ENCODE results near the gene PLA2G12B.
A peak's percentile ranks its signal among the peaks of the same experiment; 100 is the strongest.
"Not testable (repeated sequence)": the region's sequence is repeated elsewhere in the genome, so short reads cannot be mapped to it uniquely, and the experiment has no call there.

PLA2G12B gene

GRCh38 chr10:72935361-72935760, 19.2 kb downstream of the PLA2G12B start:
- DNase-seq (ENCODE audit: low read depth) = peak; percentile 18

DNA sequence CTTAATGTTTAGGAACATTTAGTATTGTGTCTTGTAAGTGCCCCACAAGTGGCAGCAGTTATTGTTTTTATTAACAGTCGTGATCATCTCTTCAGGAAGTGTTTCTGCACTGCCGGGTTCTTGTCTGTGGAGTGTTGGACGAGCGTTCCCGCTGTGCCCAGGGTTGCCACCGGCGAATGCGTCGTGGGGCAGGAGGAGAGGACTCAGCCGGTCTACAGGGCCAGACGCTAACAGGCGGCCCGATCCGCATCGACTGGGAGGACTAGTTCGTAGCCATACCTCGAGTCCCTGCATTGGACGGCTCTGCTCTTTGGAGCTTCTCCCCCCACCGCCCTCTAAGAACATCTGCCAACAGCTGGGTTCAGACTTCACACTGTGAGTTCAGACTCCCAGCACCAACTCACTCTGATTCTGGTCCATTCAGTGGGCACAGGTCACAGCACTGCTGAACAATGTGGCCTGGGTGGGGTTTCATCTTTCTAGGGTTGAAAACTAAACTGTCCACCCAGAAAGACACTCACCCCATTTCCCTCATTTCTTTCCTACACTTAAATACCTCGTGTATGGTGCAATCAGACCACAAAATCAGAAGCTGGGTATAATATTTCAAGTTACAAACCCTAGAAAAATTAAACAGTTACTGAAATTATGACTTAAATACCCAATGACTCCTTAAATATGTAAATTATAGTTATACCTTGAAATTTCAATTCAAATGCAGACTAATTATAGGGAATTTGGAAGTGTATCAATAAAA, 22.2 kb downstream of the PLA2G12B start:
- DNase-seq (ENCODE audit: low read depth) = peak; percentile 5

- no peak for DNase-seq (ENCODE audit: low read depth)
These were observed 24.3 kb downstream of the PLA2G12B start for GRCh38 chr10:72930276-72930675.

- no peak for DNase-seq (ENCODE audit: low read depth)
These were observed 25.8 kb downstream of the PLA2G12B start for GRCh38 chr10:72928798-72929197.

DNA sequence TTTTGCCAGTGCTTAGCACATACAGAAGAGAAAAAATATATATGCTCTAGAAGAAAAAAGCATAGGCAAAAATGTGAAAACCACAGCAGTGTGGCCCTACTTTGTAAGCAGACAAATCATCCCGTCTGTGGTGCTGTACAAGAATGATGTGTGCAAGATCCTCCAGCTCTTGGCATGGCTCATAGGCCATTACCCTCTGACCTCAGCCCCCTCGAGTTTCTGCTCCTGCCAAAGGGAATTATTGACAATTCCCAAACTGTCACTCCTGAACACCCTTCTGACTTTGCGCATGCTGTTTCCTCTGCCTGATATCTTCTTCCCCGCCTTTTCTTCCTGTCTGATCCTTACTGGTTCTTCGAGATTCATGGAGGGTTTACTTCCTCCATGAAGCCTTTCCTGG, 27.1 kb downstream of the PLA2G12B start:
- no peak for DNase-seq (ENCODE audit: low read depth)

- no peak for DNase-seq (ENCODE audit: low read depth)
These were observed 28.6 kb downstream of the PLA2G12B start for GRCh38 chr10:72925951-72926465.

GRCh38 chr10:72924351-72924750, 30.3 kb downstream of the PLA2G12B start:
- DNase-seq (ENCODE audit: low read depth) = no peak

- not testable (repeated sequence) for DNase-seq (ENCODE audit: low read depth)
These were observed 33.4 kb downstream of the PLA2G12B start for GRCh38 chr10:72921147-72921683.

DNA sequence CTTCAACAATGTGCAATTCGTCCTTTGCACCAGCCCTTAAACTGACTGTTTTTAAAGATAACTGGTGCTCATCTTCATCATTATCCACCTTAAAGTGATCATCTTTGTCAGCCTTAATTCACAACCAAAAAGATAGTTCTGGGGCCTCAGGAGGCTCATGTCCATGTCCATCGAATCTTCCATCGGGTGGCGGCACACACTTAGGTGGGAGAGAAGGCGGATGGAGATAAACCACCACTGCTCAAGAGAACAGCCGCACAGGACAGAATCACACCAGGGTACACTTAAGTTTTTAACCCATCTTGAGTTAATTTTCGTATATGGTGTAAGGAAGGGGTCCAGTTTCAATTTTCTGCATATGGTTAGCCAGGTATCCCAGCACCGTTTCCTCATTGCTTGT, 36.3 kb downstream of the PLA2G12B start:
- no peak for DNase-seq (ENCODE audit: low read depth)

GRCh38 chr10:72917803-72918332, 36.7 kb downstream of the PLA2G12B start:
- not testable (repeated sequence) for DNase-seq (ENCODE audit: low read depth)

DNA sequence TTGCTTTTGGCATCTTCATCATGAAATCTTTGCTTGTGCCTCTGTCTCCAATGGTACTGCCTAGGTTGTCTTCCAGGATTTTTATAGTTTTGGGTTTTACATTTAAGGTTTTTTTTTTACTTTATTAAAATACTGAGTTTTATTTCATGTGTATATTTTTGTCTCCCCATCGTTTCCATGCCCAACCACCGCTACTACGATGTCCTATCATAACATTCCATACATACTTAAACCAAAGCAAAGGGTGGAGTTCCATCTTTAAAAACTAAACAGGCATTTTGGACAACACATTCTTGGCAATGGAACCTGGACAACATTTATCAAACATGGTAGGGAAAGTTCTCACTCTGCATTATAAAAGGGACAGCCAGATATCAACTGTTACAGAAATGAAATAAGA, 37.4 kb downstream of the PLA2G12B start:
- DNase-seq (ENCODE audit: low read depth) = not testable (repeated sequence)

GRCh38 chr10:72913287-72913686, 41.3 kb downstream of the PLA2G12B start:
- no peak for DNase-seq (ENCODE audit: low read depth)

DNA sequence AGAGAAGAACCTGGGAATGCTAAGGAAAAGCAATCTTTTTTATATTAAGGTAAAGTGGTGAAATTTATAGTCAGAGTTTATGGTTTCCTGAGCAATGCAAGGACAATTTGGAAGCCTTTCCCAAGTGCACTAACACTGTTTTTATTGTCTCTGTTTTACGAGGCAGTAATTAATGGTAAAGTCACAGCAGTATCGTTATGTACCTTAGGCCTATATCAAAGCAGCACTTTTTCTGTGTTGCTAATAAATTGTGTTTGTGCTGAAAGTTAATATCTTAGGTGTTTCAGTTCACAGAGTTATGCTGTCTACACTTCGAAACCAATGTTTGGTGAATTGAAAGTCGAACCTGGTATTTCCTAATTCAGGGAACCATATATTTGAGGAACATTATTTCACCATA, 41.9 kb downstream of the PLA2G12B start:
- no peak for DNase-seq (ENCODE audit: low read depth)

GRCh38 chr10:72911758-72912157, 42.8 kb downstream of the PLA2G12B start:
- no peak for DNase-seq (ENCODE audit: low read depth)

GRCh38 chr10:72910705-72911104, 43.9 kb downstream of the PLA2G12B start:
- DNase-seq (ENCODE audit: low read depth) = no peak

GRCh38 chr10:72906446-72906845, 48.2 kb downstream of the PLA2G12B start:
- no peak for DNase-seq (ENCODE audit: low read depth)

DNA sequence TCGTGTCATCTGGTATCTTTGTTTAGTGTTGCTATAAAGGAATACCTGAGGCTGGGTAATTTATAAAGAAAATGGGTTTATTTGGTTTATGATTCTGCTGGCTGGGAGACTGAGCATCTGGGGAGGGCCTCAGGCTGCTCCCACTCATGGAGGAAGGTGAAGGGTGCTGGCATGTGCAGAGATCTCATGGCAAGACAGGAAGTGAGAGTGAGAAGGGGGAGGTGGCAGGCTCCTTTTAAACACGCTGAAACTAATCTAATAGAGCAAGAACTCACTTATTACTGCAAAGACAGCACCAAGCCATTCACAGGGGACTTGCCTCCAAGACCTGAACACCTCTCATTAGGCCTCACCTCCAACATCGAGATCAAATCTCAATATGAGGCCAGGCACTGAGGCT, 49.8 kb downstream of the PLA2G12B start:
- DNase-seq (ENCODE audit: low read depth) = no peak

GRCh38 chr10:72903941-72904446, 50.6 kb downstream of the PLA2G12B start:
- DNase-seq (ENCODE audit: low read depth) = not testable (repeated sequence)

- no peak for DNase-seq (ENCODE audit: low read depth)
These were observed 55.1 kb downstream of the PLA2G12B start for GRCh38 chr10:72899545-72899944.

DNA sequence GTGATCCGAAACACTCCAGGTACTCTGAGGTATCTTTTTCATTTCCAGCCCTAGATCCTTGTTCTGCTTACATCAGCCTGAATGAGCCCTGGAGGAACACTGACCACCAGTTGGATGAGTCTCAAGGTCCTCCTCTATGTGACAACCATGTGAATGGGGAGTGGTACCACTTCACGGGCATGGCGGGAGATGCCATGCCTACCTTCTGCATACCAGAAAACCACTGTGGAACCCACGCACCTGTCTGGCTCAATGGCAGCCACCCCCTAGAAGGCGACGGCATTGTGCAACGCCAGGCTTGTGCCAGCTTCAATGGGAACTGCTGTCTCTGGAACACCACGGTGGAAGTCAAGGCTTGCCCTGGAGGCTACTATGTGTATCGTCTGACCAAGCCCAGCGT, 56.0 kb downstream of the PLA2G12B start:
- DNase-seq (ENCODE audit: low read depth) = no peak

DNA sequence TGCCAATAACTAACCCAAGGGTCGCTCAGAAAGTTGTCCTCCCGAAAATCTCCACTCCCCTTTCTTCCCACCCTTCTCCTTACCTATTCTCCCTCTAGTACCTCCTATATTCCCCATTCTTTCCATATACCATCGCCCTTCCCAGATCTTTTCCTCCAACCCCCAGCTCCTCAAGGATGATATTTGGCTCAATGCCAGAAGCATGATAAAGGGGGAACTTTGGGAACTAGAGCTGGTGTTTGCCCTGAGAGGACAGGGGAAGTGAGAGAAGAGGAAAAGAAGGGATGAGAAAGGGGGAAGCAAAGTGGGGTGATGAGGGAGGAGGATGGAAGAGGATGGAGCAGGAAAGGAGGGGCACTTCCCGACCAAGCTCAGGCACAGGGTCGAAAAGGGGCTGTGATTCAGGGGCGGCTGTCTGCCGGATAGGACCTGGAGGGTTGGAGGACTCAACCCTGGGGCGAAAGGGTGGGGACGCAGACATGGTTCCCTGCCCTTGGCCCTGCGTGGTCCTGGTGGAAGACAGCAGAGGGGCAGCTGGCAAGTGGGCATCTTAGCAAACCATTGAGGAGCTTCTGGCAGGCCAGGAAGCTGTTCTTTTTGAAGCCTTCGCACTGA, 59.3 kb downstream of the PLA2G12B start:
- DNase-seq (ENCODE audit: low read depth) = no peak

DNA sequence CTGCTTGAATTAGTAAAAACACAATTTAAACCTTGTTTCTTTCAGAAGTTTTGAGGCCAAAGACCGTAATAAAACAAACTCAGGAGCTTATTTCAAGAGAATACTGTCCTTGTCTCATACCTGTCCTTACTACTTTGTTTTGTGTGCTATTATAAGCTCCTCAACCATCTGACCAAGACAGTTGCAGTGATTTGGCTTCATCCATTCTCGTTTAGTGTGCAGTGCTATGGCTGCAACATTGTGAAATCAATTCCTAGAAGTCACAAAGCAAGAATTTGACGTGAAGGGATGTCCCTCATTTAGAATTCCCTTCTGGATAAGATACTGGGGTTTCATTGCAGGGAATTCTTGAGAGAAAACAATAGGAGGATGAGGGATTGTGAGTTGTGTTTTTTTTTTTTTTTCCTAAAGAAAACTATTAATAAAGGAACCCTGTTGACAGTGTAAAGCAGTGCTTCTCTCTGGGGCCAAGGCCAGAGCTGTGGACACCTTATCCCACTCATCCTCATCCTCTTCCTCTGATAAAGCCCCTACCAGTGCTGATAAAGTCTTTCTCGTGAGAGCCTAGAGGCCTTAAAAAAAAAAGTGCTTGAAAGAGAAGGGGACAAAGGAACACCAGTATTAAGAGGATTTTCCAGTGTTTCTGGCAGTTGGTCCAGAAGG, 61.3 kb downstream of the PLA2G12B start, which contains the start of gene OIT3:
Gene OIT3 (plus strand): TSS at position 604 of the 663 bp plus-strand sequence. CDS start 60 bp downstream, outside the sequence.
- no peak for DNase-seq (ENCODE audit: low read depth)

Measured in stromal cell of bone marrow (primary cell).